ENCODE measurements around the gene NOL4L.

The NOL4L gene

GRCh38 chr20:32490942-32491763 lies 94.0 kb downstream of the NOL4L start:
- Histone ChIP-seq H3K9me2 (replicated peaks; ENCODE audit: insufficient read depth, low read length) (no peaks in the 10 kb centered on the region), H3K79me2 (ENCODE audit: insufficient read depth, low read length) (no peaks in the 10 kb centered on the region), H3K27ac (ENCODE audit: low read depth, low read length) (no peak overlapping the region), H3K4me2 (ENCODE audit: low read depth, low read length, poor library complexity, severe bottlenecking) (no peak overlapping the region), H3K27me3 (ENCODE audit: low read length) (no peaks in the 10 kb centered on the region), H3K36me3 (ENCODE audit: low read length) (no peaks in the 10 kb centered on the region), H3K4me3 (ENCODE audit: insufficient read depth, low read length, poor library complexity, severe bottlenecking) (no peak overlapping the region), H3K9me3 (ENCODE audit: insufficient read depth, low read length) (no peaks in the 10 kb centered on the region), H4K20me1 (ENCODE audit: low read depth, low read length) (no peaks in the 10 kb centered on the region), H2AFZ (ENCODE audit: low read depth, low read length, severe bottlenecking) (no peak overlapping the region), H3F3A (ENCODE audit: insufficient read depth) (no peaks in the 10 kb centered on the region), H3K9ac (ENCODE audit: low read length) (no peak overlapping the region)
- no peak for TF ChIP-seq CTCF (IDR thresholded peaks at IDR 0.05; ENCODE audit: insufficient read depth, low read length, poor library complexity, severe bottlenecking)
- TF ChIP-seq EZH2phosphoT487 (conservative IDR thresholded peaks at IDR 0.05; ENCODE audit: low read length) = no peak

GRCh38 chr20:32488066-32488838 lies 96.9 kb downstream of the NOL4L start:
- TF ChIP-seq EZH2phosphoT487 (conservative IDR thresholded peaks at IDR 0.05; ENCODE audit: low read length) (no peak), CTCF (IDR thresholded peaks at IDR 0.05; ENCODE audit: insufficient read depth, low read length, poor library complexity, severe bottlenecking) (no peak)
- no peaks in the 10 kb centered on the region for H3F3A ChIP-seq (ENCODE audit: insufficient read depth)
- H3K4me2 ChIP-seq (ENCODE audit: low read depth, low read length, poor library complexity, severe bottlenecking) = no peak overlapping the region
- H3K9me3 ChIP-seq (ENCODE audit: insufficient read depth, low read length) = no peaks in the 10 kb centered on the region
- H3K79me2 ChIP-seq (ENCODE audit: insufficient read depth, low read length) = no peaks in the 10 kb centered on the region
- no peaks in the 10 kb centered on the region for H3K36me3 ChIP-seq (ENCODE audit: low read length)
- no peaks in the 10 kb centered on the region for H4K20me1 ChIP-seq (ENCODE audit: low read depth, low read length)
- H2AFZ ChIP-seq (ENCODE audit: low read depth, low read length, severe bottlenecking) = no peak overlapping the region
- H3K9me2 ChIP-seq (replicated peaks; ENCODE audit: insufficient read depth, low read length) = no peaks in the 10 kb centered on the region
- H3K4me3 ChIP-seq (ENCODE audit: insufficient read depth, low read length, poor library complexity, severe bottlenecking) = no peak overlapping the region
- no peaks in the 10 kb centered on the region for H3K27me3 ChIP-seq (ENCODE audit: low read length)
- no peak overlapping the region for H3K9ac ChIP-seq (ENCODE audit: low read length)
- H3K27ac ChIP-seq (ENCODE audit: low read depth, low read length) = no peak overlapping the region

- Histone ChIP-seq H3K79me2 (ENCODE audit: insufficient read depth, low read length) (no peaks in the 10 kb centered on the region), H3K9me2 (replicated peaks; ENCODE audit: insufficient read depth, low read length) (no peaks in the 10 kb centered on the region), H3K36me3 (ENCODE audit: low read length) (no peaks in the 10 kb centered on the region), H2AFZ (ENCODE audit: low read depth, low read length, severe bottlenecking) (no peak overlapping the region), H3K27me3 (ENCODE audit: low read length) (no peaks in the 10 kb centered on the region), H3K9ac (ENCODE audit: low read length) (no peak overlapping the region), H3K9me3 (ENCODE audit: insufficient read depth, low read length) (no peaks in the 10 kb centered on the region), H3K4me2 (ENCODE audit: low read depth, low read length, poor library complexity, severe bottlenecking) (no peak overlapping the region), H3F3A (ENCODE audit: insufficient read depth) (no peaks in the 10 kb centered on the region), H3K4me3 (ENCODE audit: insufficient read depth, low read length, poor library complexity, severe bottlenecking) (no peak overlapping the region), H3K27ac (ENCODE audit: low read depth, low read length) (no peak overlapping the region), H4K20me1 (ENCODE audit: low read depth, low read length) (no peaks in the 10 kb centered on the region)
- TF ChIP-seq CTCF (IDR thresholded peaks at IDR 0.05; ENCODE audit: insufficient read depth, low read length, poor library complexity, severe bottlenecking) (no peak), EZH2phosphoT487 (conservative IDR thresholded peaks at IDR 0.05; ENCODE audit: low read length) (no peak)
Observed at GRCh38 chr20:32487381-32487780, 97.8 kb downstream of the NOL4L start.
